Fibroblast of the aortic adventitia (primary cell): ENCODE data around the gene UBE2O. TPM values are rescaled to one million over a fixed set of nuclear protein-coding genes. Genes with fewer than 3 reads are reported as not detected.

Source experiments
- DNase-seq: peaks from one replicate; pipeline ENCODE4 v3.0.0-alpha.2; 2010; ENCODE audit warnings: low read depth
- H3K4me3 ChIP-seq: 2 replicates; pipeline ENCODE4 v1.5.1; 2011; ENCODE audit warnings: low read depth, mild to moderate bottlenecking, control low read depth, low read length, moderate library complexity
- total RNA-seq: library from RNA; depleted of rRNA; stranded (reverse); fragments of >200 nt; gene quantifications from 2 replicates; pipeline ENCODE4 v1.2.3, GENCODE V29; 2012; ENCODE audit warnings: low replicate concordance
- TF ChIP-seq, protein P1 (sequence below): IDR thresholded peaks from 2 replicates; pipeline ENCODE4 v1.5.1; 2011; ENCODE audit warnings: mild to moderate bottlenecking, low read length, control low read depth, inconsistent platforms; ENCODE audit not compliant: insufficient read depth

Gene UBE2O
- total RNA-seq, 1 donor, result 16.3 TPM

GRCh38 chr17:76356803-76357456, 96.0 kb downstream of the UBE2O start:
- no peak for DNase-seq
- TF ChIP-seq, protein P1, sequence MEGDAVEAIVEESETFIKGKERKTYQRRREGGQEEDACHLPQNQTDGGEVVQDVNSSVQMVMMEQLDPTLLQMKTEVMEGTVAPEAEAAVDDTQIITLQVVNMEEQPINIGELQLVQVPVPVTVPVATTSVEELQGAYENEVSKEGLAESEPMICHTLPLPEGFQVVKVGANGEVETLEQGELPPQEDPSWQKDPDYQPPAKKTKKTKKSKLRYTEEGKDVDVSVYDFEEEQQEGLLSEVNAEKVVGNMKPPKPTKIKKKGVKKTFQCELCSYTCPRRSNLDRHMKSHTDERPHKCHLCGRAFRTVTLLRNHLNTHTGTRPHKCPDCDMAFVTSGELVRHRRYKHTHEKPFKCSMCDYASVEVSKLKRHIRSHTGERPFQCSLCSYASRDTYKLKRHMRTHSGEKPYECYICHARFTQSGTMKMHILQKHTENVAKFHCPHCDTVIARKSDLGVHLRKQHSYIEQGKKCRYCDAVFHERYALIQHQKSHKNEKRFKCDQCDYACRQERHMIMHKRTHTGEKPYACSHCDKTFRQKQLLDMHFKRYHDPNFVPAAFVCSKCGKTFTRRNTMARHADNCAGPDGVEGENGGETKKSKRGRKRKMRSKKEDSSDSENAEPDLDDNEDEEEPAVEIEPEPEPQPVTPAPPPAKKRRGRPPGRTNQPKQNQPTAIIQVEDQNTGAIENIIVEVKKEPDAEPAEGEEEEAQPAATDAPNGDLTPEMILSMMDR, result no peak
- H3K4me3 ChIP-seq, result no peak overlapping the region

- TF ChIP-seq, protein P1, result no peak
- no peak for DNase-seq
- H3K4me3 ChIP-seq, result no peak overlapping the region
These were observed 98.1 kb downstream of the UBE2O start for GRCh38 chr17:76354747-76355310.

- TF ChIP-seq, protein P1, result no peak
- peak overlapping the region; percentile 85 for H3K4me3 ChIP-seq
- no peak for DNase-seq
These were observed 98.6 kb downstream of the UBE2O start for GRCh38 chr17:76354317-76354729.

GRCh38 chr17:76353599-76354316, 99.2 kb downstream of the UBE2O start, which contains the start of gene PRPSAP1:
TSS of gene PRPSAP1 (minus strand) at chr17:76353916. CDS start at chr17:76353703, 213 bp downstream.
- TF ChIP-seq, protein P1, result peak; percentile 62
- H3K4me3 ChIP-seq, result peak within 1 kb of the TSS; percentile 85
- peak; percentile 93 for DNase-seq

DNA sequence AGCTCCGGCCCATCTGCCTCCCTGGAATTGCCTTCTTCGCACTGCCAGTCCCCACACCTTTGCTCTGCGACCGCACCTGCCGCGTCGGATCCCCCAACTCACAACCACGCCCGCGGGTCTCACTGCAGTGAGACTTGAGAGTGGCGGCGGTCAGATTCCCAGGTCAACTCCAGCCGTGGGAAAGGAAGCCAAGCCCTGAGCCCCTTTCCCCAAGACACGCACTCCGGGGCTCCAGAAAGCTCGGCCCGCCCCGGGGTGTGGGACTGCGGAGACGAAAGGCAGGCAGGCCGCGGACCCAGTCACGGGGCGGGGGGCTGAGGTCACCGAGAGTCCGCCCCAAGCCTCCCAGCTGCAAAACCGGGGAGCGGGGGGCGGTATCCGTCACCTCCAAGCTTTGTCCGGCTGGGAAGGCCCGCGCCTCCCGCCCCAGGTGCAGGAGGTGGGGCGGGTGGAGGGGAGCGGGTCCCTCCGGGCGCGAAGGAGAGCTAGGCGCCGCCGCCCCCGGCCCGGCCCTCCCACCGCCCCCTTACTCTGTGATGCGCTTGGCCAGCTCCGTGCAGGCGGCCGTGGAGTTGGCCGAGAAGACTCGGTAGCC, 99.9 kb downstream of the UBE2O start:
- TF ChIP-seq, protein P1, result no peak
- H3K4me3 ChIP-seq, result peak overlapping the region; percentile 85
- no peak for DNase-seq

DNA sequence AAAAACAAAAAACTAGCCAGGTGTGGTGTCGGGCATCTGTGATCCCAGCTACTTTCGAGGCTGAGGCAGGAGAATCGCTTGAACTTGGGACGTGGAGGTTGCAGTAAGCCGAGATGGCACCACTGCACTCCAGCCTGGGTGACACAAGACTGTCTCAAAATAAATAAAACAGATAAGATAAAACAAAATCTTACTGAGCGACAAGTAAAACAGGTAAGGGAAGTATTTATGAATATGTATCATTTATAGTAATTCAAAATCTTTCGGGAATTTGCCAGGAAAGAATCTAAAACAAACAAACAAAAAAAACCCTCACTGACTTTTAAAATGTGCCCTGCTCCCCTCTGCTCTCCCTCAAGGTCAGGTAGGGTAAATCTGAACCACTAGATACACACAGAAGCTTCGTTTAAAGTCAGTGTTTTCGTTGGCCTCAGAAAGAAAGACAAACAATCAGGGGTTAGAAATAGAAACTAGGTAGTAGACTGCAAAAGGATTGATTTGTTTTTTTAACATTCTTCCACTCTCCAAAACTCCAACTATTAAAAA, 101.4 kb downstream of the UBE2O start:
- H3K4me3 ChIP-seq, result peak overlapping the region; percentile 1
- no peak for DNase-seq
- TF ChIP-seq, protein P1, result no peak
